ENCODE measurements around the gene LILRB3.
"Not testable (repeated sequence)": the region's sequence is repeated elsewhere in the genome, so short reads cannot be mapped to it uniquely, and the experiment has no call there.

DNA sequence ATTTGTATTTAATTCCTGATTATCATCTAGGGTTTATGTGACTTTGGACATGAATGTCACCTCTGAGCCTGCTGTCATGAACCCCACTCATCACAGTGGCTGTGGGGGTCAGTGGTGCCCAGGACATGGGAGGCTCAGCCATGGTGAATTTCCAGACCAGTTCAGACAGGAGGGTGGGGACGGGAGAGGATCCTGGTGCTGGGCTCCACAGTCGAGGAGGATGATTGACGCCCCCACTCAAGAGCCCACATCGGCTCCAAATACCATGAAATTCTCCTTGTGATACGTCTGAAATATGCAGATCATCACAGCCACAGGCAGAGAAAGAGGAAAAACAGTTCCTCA is 1.1 kb upstream of the LILRB3 start:
- not testable (repeated sequence) for TF ChIP-seq POLR2A (IDR thresholded peaks at IDR 0.05; ENCODE audit: low read length); GATA1 (IDR thresholded peaks at IDR 0.05; ENCODE audit: low read depth, low read length)
